Measurements from ENCODE around the gene ADAMTSL1.

DNA sequence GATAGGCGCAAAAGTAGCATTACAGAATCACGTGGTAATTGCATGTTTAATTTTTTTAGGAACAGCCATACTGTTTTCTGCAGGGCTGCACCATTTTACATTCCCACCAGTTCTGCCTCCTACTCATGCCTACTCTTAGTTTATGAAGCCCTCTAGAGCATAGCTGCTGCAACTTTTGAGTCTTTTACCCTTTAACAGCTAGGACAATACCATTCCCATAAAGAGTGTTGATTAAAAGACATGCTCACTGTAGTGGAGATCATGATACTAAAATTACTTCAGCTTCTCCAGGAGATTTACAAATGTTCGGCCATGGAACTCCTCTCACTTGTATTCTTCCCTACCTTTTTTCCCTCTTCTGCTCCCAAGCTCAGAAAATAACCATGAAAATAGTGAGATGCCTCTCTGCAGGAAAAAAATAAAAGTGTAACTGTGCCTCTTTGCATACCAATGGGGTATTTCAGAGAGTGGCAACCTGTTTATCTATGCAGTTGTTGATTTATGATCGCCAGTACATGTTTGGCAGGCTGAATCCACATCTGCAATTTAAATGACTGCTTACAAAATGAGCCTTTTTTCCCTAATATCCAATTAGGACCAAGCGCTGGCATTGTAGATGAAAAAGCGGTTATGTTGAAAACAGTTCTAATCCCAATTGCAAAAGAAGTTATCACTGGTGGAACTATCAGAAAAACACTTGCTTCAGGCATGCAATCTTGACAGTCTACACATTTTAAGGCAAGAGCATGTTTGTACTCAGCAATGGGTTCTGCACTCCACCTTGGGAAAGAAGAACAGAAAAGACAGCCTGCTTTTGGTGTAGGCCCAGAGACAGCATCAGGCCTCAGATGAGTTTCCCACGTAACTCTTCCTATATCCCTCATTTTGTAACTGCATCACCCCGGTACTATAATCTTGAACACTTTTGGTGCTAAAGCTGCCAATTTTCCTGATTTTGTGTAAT, 131.1 kb downstream of the ADAMTSL1 start:
- no peak for TF ChIP-seq CTCF (conservative IDR thresholded peaks at IDR 0.05 in 1 of 2, IDR thresholded peaks at IDR 0.05 in 1 of 2; ENCODE audit: extremely low read depth in 1 of 2, insufficient read depth in 1 of 2, low read depth in 1 of 2, low read length in 2 of 2)
- no peak for TF ChIP-seq EZH2 (IDR thresholded peaks at IDR 0.05; ENCODE audit: borderline replicate concordance, low read length)

Data from mammary epithelial cell (primary cell).